GM12878 (cell line): ENCODE results near the gene CACNA1E.

ENCODE experiments used
- ATF2 ChIP-seq: IDR thresholded peaks from 2 replicates; pipeline ENCODE4 v1.6.1; 2012; ENCODE audit warnings: low read length, inconsistent platforms
- CTCF ChIP-seq, 3 experiments: IDR thresholded peaks in 2 of 3; conservative IDR thresholded peaks in 1 of 3; 2 replicates each; pipeline ENCODE4 v1.5.1; 2011; ENCODE audit warnings: low read depth in 3 of 3, low read length in 3 of 3, mild to moderate bottlenecking in 3 of 3, control low read depth in 2 of 3, moderate library complexity in 2 of 3, inconsistent platforms in 1 of 3, mixed read lengths in 1 of 3; ENCODE audit not compliant: control insufficient read depth in 2 of 3, insufficient read depth in 1 of 3; ENCODE audit errors: extremely low read depth in 1 of 3
- ETV6 ChIP-seq, 2 experiments: fragments of 450-650 bp in 1 of 2; IDR thresholded peaks in 1 of 2; conservative IDR thresholded peaks in 1 of 2; 2 replicates each; pipeline ENCODE4 v1.6.1; 2014; ENCODE audit warnings: antibody characterized with exemption in 1 of 2, borderline replicate concordance in 1 of 2, low read depth in 1 of 2, mild to moderate bottlenecking in 1 of 2, moderate library complexity in 1 of 2
- REST ChIP-seq: IDR thresholded peaks from 2 replicates; pipeline ENCODE4 v1.6.1; 2012; ENCODE audit warnings: mild to moderate bottlenecking, low read depth, low read length
- TARDBP ChIP-seq: IDR thresholded peaks from 2 replicates; pipeline ENCODE4 v1.6.1; 2016; ENCODE audit warnings: borderline replicate concordance

- TF ChIP-seq CTCF (IDR thresholded peaks at IDR 0.05 in 2 of 3, conservative IDR thresholded peaks at IDR 0.05 in 1 of 3; ENCODE audit: control insufficient read depth in 2 of 3, extremely low read depth in 1 of 3, insufficient read depth in 1 of 3, low read depth in 3 of 3, low read length in 3 of 3): no peak
- TF ChIP-seq REST: no peak
- no peak for TF ChIP-seq ATF2
- TF ChIP-seq ETV6 (conservative IDR thresholded peaks at IDR 0.05 in 1 of 2, IDR thresholded peaks at IDR 0.05 in 1 of 2; ENCODE audit: borderline replicate concordance in 1 of 2, low read depth in 1 of 2): no peak
- TF ChIP-seq TARDBP: no peak
These were observed 299.9 kb downstream of the CACNA1E start for GRCh38 chr1:181783208-181783607.
